ENCODE measurements around the gene GSTCD. TPM values are rescaled to one million over a fixed set of nuclear protein-coding genes. Genes with fewer than 3 reads are reported as not detected.

GSTCD gene
- total RNA-seq, 1 donor from 2014 or later: 12.3 TPM

GRCh38 chr4:105896461-105896942, 187.9 kb downstream of the GSTCD start:
- no peak for TF ChIP-seq CTCF (IDR thresholded peaks at IDR 0.05)
- intact Hi-C loops (cut with micrococcal nuclease): no loop called here
- ChIA-PET CTCF (no interaction called here), POLR2A (no interaction called here)
- H3K4me3 Mint-ChIP-seq: peak overlapping the region; percentile 11
- ATAC-seq (ENCODE audit: low read depth): no peak
- H3K36me3 Mint-ChIP-seq (ENCODE audit: low read depth): no peaks in the 10 kb centered on the region
- H3K27ac Mint-ChIP-seq: no peak overlapping the region
- peaks cover 59% of the 10 kb centered on the region for H3K27me3 Mint-ChIP-seq
- no peak for DNase-seq
- H3K4me1 Mint-ChIP-seq: peaks cover 10% of the 10 kb centered on the region
- no peaks in the 10 kb centered on the region for H3K9me3 Mint-ChIP-seq

Other genes with a start within 250 kb of the GSTCD start
- 44.8 and 54.3 TPM in 2 replicates for gene PPA2, start 234.7 kb upstream of the GSTCD start, total RNA-seq
- not detected in 2 replicates for gene ARHGEF38, start 156.2 kb upstream of the GSTCD start, total RNA-seq
- gene INTS12, start 95 bp upstream of the GSTCD start, total RNA-seq: 18.6 and 20.6 TPM in 2 replicates
- not detected in 2 replicates for gene NPNT, start 186.7 kb downstream of the GSTCD start, total RNA-seq